Liver (tissue), 9 donors: ENCODE data around the gene MYL6B. TPM values are rescaled to one million over a fixed set of nuclear protein-coding genes. Genes with fewer than 3 reads are reported as not detected.

Experiments used
- DNase-seq: peaks from one replicate; pipeline ENCODE4 v3.0.0-alpha.2; 2017; ENCODE audit warnings: low spot score
- H3K27ac ChIP-seq, 2 donors: one replicate each; pipeline ENCODE4 v1.7.0; 2013; ENCODE audit warnings: inconsistent platforms in 2 of 2, low read length in 2 of 2, control low read depth in 1 of 2, low read depth in 1 of 2, mild to moderate bottlenecking in 1 of 2
- H3K27me3 ChIP-seq, 4 donors: one replicate each; pipeline versions ENCODE4 v1.6.1 to v1.7.0; 2013; ENCODE audit warnings: low read length in 3 of 4, inconsistent platforms in 1 of 4, mild to moderate bottlenecking in 1 of 4, moderate library complexity in 1 of 4; ENCODE audit not compliant: control insufficient read depth in 4 of 4, insufficient read depth in 4 of 4
- H3K36me3 ChIP-seq, 4 donors: one replicate each; pipeline versions ENCODE4 v1.6.1 to v1.7.0; 2013; ENCODE audit warnings: low read length in 3 of 4, mild to moderate bottlenecking in 3 of 4, low read depth in 1 of 4, moderate library complexity in 1 of 4; ENCODE audit not compliant: control insufficient read depth in 4 of 4, insufficient read depth in 3 of 4
- H3K4me1 ChIP-seq, 4 donors: one replicate each; pipeline versions ENCODE4 v1.6.1 to v1.7.0; 2013; ENCODE audit warnings: low read length in 3 of 4, mild to moderate bottlenecking in 3 of 4, moderate library complexity in 1 of 4; ENCODE audit not compliant: control insufficient read depth in 4 of 4, insufficient read depth in 4 of 4
- H3K4me3 ChIP-seq, 3 donors: one replicate each; pipeline versions ENCODE4 v1.6.1 to v1.7.0; 2013; ENCODE audit warnings: low read length in 3 of 3, control low read depth in 1 of 3, low read depth in 1 of 3, mild to moderate bottlenecking in 1 of 3
- H3K9ac ChIP-seq, 2 donors: one replicate each; pipeline ENCODE4 v1.7.0; 2013; ENCODE audit warnings: low read length in 2 of 2, mild to moderate bottlenecking in 2 of 2, moderate library complexity in 2 of 2, control low read depth in 1 of 2, low read depth in 1 of 2
- H3K9me3 ChIP-seq, 4 donors: one replicate each; pipeline versions ENCODE4 v1.6.1 to v1.7.0; 2013; ENCODE audit warnings: low read length in 3 of 4; ENCODE audit not compliant: control insufficient read depth in 4 of 4
- CTCF ChIP-seq: fragments of 150-350 bp; IDR thresholded peaks from 2 replicates; pipeline ENCODE4 v1.5.1; 2017; ENCODE audit warnings: improper control_type of control experiment, low read depth, low read length; ENCODE audit not compliant: missing input control
- EGR1 ChIP-seq, 2 donors: IDR thresholded peaks; 2 replicates each; pipeline ENCODE4 v1.6.1; 2016 to 2018; ENCODE audit warnings: antibody characterized with exemption in 2 of 2, low read depth in 2 of 2
- FOXA1 ChIP-seq: IDR thresholded peaks from 2 replicates; pipeline ENCODE4 v1.6.1; 2016; ENCODE audit warnings: antibody characterized with exemption
- FOXA2 ChIP-seq: IDR thresholded peaks from 2 replicates; pipeline ENCODE4 v1.6.1; 2016; ENCODE audit warnings: antibody characterized with exemption
- GABPA ChIP-seq, 2 donors: IDR thresholded peaks in 1 of 2; conservative IDR thresholded peaks in 1 of 2; 2 replicates each; pipeline ENCODE4 v1.6.1; 2016; ENCODE audit warnings: antibody characterized with exemption in 2 of 2, mild to moderate bottlenecking in 1 of 2, moderate library complexity in 1 of 2
- HNF4A ChIP-seq, 2 donors: conservative IDR thresholded peaks; 2 replicates each; pipeline ENCODE4 v1.6.1; 2016; ENCODE audit warnings: antibody characterized with exemption in 2 of 2, mild to moderate bottlenecking in 2 of 2
- HNF4G ChIP-seq: IDR thresholded peaks from 2 replicates; pipeline ENCODE4 v1.6.1; 2016; ENCODE audit warnings: antibody characterized with exemption
- JUND ChIP-seq, 2 donors: IDR thresholded peaks; 2 replicates each; pipeline ENCODE4 v1.6.1; 2016; ENCODE audit warnings: antibody characterized with exemption in 2 of 2
- REST ChIP-seq: IDR thresholded peaks from 2 replicates; pipeline ENCODE4 v1.6.1; 2016; ENCODE audit warnings: antibody characterized with exemption, mild to moderate bottlenecking
- RXRA ChIP-seq, 2 donors: IDR thresholded peaks; 2 replicates each; pipeline ENCODE4 v1.6.1; 2017 to 2018; ENCODE audit warnings: antibody characterized with exemption in 2 of 2, mild to moderate bottlenecking in 1 of 2
- SP1 ChIP-seq: IDR thresholded peaks from 2 replicates; pipeline ENCODE4 v1.6.1; 2018; ENCODE audit warnings: antibody characterized with exemption, mild to moderate bottlenecking
- TAF1 ChIP-seq: conservative IDR thresholded peaks from 2 replicates; pipeline ENCODE4 v1.6.1; 2016; ENCODE audit warnings: antibody characterized with exemption, mild to moderate bottlenecking
- YY1 ChIP-seq: IDR thresholded peaks from 2 replicates; pipeline ENCODE4 v1.6.1; 2016; ENCODE audit warnings: antibody characterized with exemption, mild to moderate bottlenecking
- WGBS: extraction: QIAGEN DNeasy Blood & Tissue Kit; methylation state at CpG from one replicate; pipeline ENCODE4 v1.1.7; 2013; 5-methylcytosine and 5-hydroxymethylcytosine counted together
- polyA plus RNA-seq, 2 donors: library from polyadenylated mRNA; stranded (reverse) in 1 of 2; unstranded in 1 of 2; fragments of 200-250 nt in 1 of 2; fragments of >200 nt in 1 of 2; fragmentation: Nextera tagmentation in 1 of 2; extraction: Ambion mirVana in 1 of 2; gene quantifications; one replicate each; pipeline versions ENCODE4 v1.2.1 to v1.2.3, GENCODE V29; 2013 to 2015
- total RNA-seq, 2 donors: library from RNA; depleted of rRNA; stranded (reverse); fragments of >200 nt; gene quantifications; one replicate each; pipeline ENCODE4 v1.2.3, GENCODE V29; 2014
- TF ChIP-seq, protein P1 (sequence below): IDR thresholded peaks from 2 replicates; pipeline ENCODE4 v1.6.1; 2016; ENCODE audit warnings: antibody characterized with exemption
- TF ChIP-seq, protein P2 (sequence below): IDR thresholded peaks from 2 replicates; pipeline ENCODE4 v1.6.1; 2016; ENCODE audit warnings: antibody characterized with exemption
- donor health status: healthy.
- donor health status: healthy.
- donor health status: healthy.
- donor health status: healthy.
- donor health status: healthy.

MYL6B gene
- total RNA-seq (10 to 100 TPM in 1 of 2 donors, 1 to 10 TPM in 1; 3.7 to 14.2 TPM), polyA plus RNA-seq (10 to 100 TPM; 11.2 to 13.9 TPM)

- Histone ChIP-seq H3K36me3 (no peaks in the 10 kb centered on the region), H3K9ac (peak within 1 kb of the TSS; percentile 86 to 95), H3K4me3 (peak within 1 kb of the TSS; percentile 68 to 83 (median 79)), H3K27ac (peak within 1 kb of the TSS; percentile 88 to 98), H3K4me1 (peaks cover 9 to 33% (median 24%) of the 10 kb centered on the region in 4 donors), H3K9me3 (no peaks in the 10 kb centered on the region), H3K27me3 (no peaks in the 10 kb centered on the region)
- TF ChIP-seq FOXA1 (no peak), RXRA (IDR thresholded peaks at IDR 0.05) (peak in 1 of 2 donors; percentile 24), JUND (IDR thresholded peaks at IDR 0.05) (peak; percentile 60 to 79), CTCF (no peak), EGR1 (IDR thresholded peaks at IDR 0.05; ENCODE audit: low read depth in 2 of 2) (peak in 1 of 2 donors; percentile 75), HNF4A (conservative IDR thresholded peaks at IDR 0.05) (peak in 1 of 2 donors; percentile 11), FOXA2 (no peak), YY1 (peak; percentile 97), TAF1 (peak; percentile 39), SP1 (peak; percentile 34), GABPA (IDR thresholded peaks at IDR 0.05 in 1 of 2, conservative IDR thresholded peaks at IDR 0.05 in 1 of 2) (peak; percentile 49 to 91)
- TF ChIP-seq, protein P1, sequence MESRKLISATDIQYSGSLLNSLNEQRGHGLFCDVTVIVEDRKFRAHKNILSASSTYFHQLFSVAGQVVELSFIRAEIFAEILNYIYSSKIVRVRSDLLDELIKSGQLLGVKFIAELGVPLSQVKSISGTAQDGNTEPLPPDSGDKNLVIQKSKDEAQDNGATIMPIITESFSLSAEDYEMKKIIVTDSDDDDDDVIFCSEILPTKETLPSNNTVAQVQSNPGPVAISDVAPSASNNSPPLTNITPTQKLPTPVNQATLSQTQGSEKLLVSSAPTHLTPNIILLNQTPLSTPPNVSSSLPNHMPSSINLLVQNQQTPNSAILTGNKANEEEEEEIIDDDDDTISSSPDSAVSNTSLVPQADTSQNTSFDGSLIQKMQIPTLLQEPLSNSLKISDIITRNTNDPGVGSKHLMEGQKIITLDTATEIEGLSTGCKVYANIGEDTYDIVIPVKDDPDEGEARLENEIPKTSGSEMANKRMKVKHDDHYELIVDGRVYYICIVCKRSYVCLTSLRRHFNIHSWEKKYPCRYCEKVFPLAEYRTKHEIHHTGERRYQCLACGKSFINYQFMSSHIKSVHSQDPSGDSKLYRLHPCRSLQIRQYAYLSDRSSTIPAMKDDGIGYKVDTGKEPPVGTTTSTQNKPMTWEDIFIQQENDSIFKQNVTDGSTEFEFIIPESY = peak; percentile 91
- TF ChIP-seq, protein P2, sequence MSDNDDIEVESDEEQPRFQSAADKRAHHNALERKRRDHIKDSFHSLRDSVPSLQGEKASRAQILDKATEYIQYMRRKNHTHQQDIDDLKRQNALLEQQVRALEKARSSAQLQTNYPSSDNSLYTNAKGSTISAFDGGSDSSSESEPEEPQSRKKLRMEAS = peak; percentile 44
- DNase-seq = peak; percentile 91
- under 1% methylated on average over 37 of the region's 37 CpGs for WGBS
These were observed at the start of gene MYL6B for GRCh38 chr12:56152132-56152755. MYL6B (plus strand) TSS chr12:56152587; CDS start chr12:56153919, 1,332 bp downstream.

- H3K9me3 ChIP-seq = no peaks in the 10 kb centered on the region
- TF ChIP-seq, protein P1 = no peak
- TF ChIP-seq TAF1 (no peak), GABPA (IDR thresholded peaks at IDR 0.05 in 1 of 2, conservative IDR thresholded peaks at IDR 0.05 in 1 of 2) (no peak), FOXA1 (no peak), CTCF (no peak), REST (no peak), HNF4G (no peak), EGR1 (IDR thresholded peaks at IDR 0.05; ENCODE audit: low read depth in 2 of 2) (no peak), JUND (IDR thresholded peaks at IDR 0.05) (no peak)
- TF ChIP-seq, protein P2 = no peak
- peaks cover 15 to 46% (median 37%) of the 10 kb centered on the region in 4 donors for H3K36me3 ChIP-seq
- no peak overlapping the region for H3K4me3 ChIP-seq
- WGBS = 81% methylated on average over 1 of the region's 1 CpG
- DNase-seq = no peak
- no peak overlapping the region for H3K9ac ChIP-seq
- no peaks in the 10 kb centered on the region for H3K27me3 ChIP-seq
- no peak overlapping the region for H3K27ac ChIP-seq
- H3K4me1 ChIP-seq = peaks cover 0 to 24% (median 13%) of the 10 kb centered on the region in 4 donors
These were observed 49.7 kb upstream of the MYL6B start for GRCh38 chr12:56102683-56103065.
